H9 (cell line): ENCODE measurements around the gene NDUFA11. TPM values are rescaled to one million over a fixed set of nuclear protein-coding genes. Genes with fewer than 3 reads are reported as not detected.

Experiments
- DNase-seq: peaks from one replicate; pipeline ENCODE4 v3.0.0-alpha.2; 2017
- H2AFZ ChIP-seq: one replicate; pipeline ENCODE4 v1.6.1; 2013; ENCODE audit warnings: mild to moderate bottlenecking, low read length, control low read depth, moderate library complexity
- H2AK5ac ChIP-seq: 2 replicates; pipeline ENCODE4 v1.6.1; 2013; ENCODE audit warnings: low read length, control low read depth, mixed read lengths; ENCODE audit not compliant: insufficient read length
- H2BK120ac ChIP-seq: one replicate; pipeline ENCODE4 v1.6.1; 2013; ENCODE audit warnings: low read depth, mild to moderate bottlenecking, low read length, control low read depth, inconsistent platforms; ENCODE audit not compliant: poor library complexity, severe bottlenecking
- H2BK12ac ChIP-seq: 2 replicates; pipeline ENCODE4 v1.6.1; 2013; ENCODE audit warnings: low read length, control low read depth, mixed read lengths, low read depth; ENCODE audit not compliant: insufficient read length
- H2BK15ac ChIP-seq: 2 replicates; pipeline ENCODE4 v1.6.1; 2013; ENCODE audit warnings: low read depth, low read length, control low read depth
- H2BK20ac ChIP-seq: one replicate; pipeline ENCODE4 v1.6.1; 2013; ENCODE audit warnings: low read depth, mild to moderate bottlenecking, low read length, control low read depth, inconsistent platforms; ENCODE audit not compliant: poor library complexity, severe bottlenecking
- H2BK5ac ChIP-seq: 2 replicates; pipeline ENCODE4 v1.6.1; 2013; ENCODE audit warnings: low read length, control low read depth, mixed read lengths; ENCODE audit not compliant: insufficient read length
- H3K14ac ChIP-seq: 2 replicates; pipeline ENCODE4 v1.6.1; 2013; ENCODE audit warnings: low read length, control low read depth; ENCODE audit not compliant: insufficient read depth
- H3K18ac ChIP-seq: 2 replicates; pipeline ENCODE4 v1.6.1; 2013; ENCODE audit warnings: low read depth, mild to moderate bottlenecking, mixed read lengths, low read length, control low read depth; ENCODE audit not compliant: insufficient read length
- H3K23ac ChIP-seq: 2 replicates; pipeline ENCODE4 v1.6.1; 2013; ENCODE audit warnings: low read length, control low read depth, mixed read lengths, low read depth; ENCODE audit not compliant: insufficient read length
- H3K23me2 ChIP-seq: 2 replicates; pipeline ENCODE4 v1.6.1; 2013; ENCODE audit warnings: low read depth, mild to moderate bottlenecking, mixed read lengths, low read length, control low read depth; ENCODE audit not compliant: insufficient read length, poor library complexity, severe bottlenecking
- H3K27ac ChIP-seq: 2 replicates; pipeline ENCODE4 v1.5.1; 2013; ENCODE audit warnings: low read length, control low read depth, mixed read lengths, low read depth; ENCODE audit not compliant: insufficient read length
- H3K27me3 ChIP-seq: 2 replicates; pipeline ENCODE4 v1.6.1; 2013; ENCODE audit warnings: low read length, control low read depth, inconsistent platforms; ENCODE audit not compliant: insufficient read depth
- H3K4ac ChIP-seq: 2 replicates; pipeline ENCODE4 v1.6.1; 2013; ENCODE audit warnings: low read depth, mild to moderate bottlenecking, control low read depth, inconsistent platforms, low read length, moderate library complexity
- H3K4me1 ChIP-seq: 2 replicates; pipeline ENCODE4 v1.6.1; 2013; ENCODE audit warnings: low read length, control low read depth, inconsistent platforms; ENCODE audit not compliant: insufficient read depth
- H3K4me2 ChIP-seq: 2 replicates; pipeline ENCODE4 v1.6.1; 2013; ENCODE audit warnings: low read length, control low read depth, mixed read lengths; ENCODE audit not compliant: insufficient read length, insufficient read depth
- H3K56ac ChIP-seq: 2 replicates; pipeline ENCODE4 v1.6.1; 2013; ENCODE audit warnings: low read depth, mild to moderate bottlenecking, mixed read lengths, low read length, control low read depth; ENCODE audit not compliant: insufficient read length
- H3K79me1 ChIP-seq: 2 replicates; pipeline ENCODE4 v1.6.1; 2013; ENCODE audit warnings: low read depth, mild to moderate bottlenecking, moderate library complexity, low read length, control low read depth, inconsistent platforms; ENCODE audit not compliant: insufficient read depth, poor library complexity, severe bottlenecking
- H3K79me2 ChIP-seq: 2 replicates; pipeline ENCODE4 v1.6.1; 2013; ENCODE audit warnings: low read length, control low read depth, inconsistent platforms; ENCODE audit not compliant: insufficient read depth
- H3K9ac ChIP-seq: 2 replicates; pipeline ENCODE4 v1.6.1; 2013; ENCODE audit warnings: low read length, control low read depth, mixed read lengths; ENCODE audit not compliant: insufficient read length; ENCODE audit errors: extremely low read depth
- H3K9me3 ChIP-seq: one replicate; pipeline ENCODE4 v1.6.1; 2013; ENCODE audit warnings: low read depth, low read length, inconsistent platforms; ENCODE audit not compliant: control insufficient read depth
- H3T11ph ChIP-seq: one replicate; pipeline ENCODE4 v1.6.1; 2013; ENCODE audit warnings: mild to moderate bottlenecking, low read length, control low read depth, inconsistent platforms
- H4K20me1 ChIP-seq: one replicate; pipeline ENCODE4 v1.6.1; 2013; ENCODE audit not compliant: control insufficient read depth, insufficient read length, insufficient read depth
- H4K5ac ChIP-seq: 2 replicates; pipeline ENCODE4 v1.6.1; 2013; ENCODE audit warnings: low read depth, mild to moderate bottlenecking, mixed read lengths, low read length, control low read depth; ENCODE audit not compliant: insufficient read length
- H4K8ac ChIP-seq: replicated peaks from 2 replicates; pipeline ENCODE4 v1.6.1; 2013; ENCODE audit warnings: low read length, control low read depth, mixed read lengths, low read depth; ENCODE audit not compliant: insufficient read length
- H4K91ac ChIP-seq: 2 replicates; pipeline ENCODE4 v1.6.1; 2013; ENCODE audit warnings: low read depth, mild to moderate bottlenecking, moderate library complexity, mixed read lengths, low read length, control low read depth; ENCODE audit not compliant: insufficient read length
- H3K27ac Mint-ChIP-seq, 3 experiments: 2 replicates in 2 of 3; 3 replicates in 1 of 3; pipeline ENCODE4 v1.8.0; 2020 to 2021; ENCODE audit warnings: mixed read lengths in 3 of 3, mild to moderate bottlenecking in 1 of 3, moderate library complexity in 1 of 3
- H3K27me3 Mint-ChIP-seq: 2 replicates; pipeline ENCODE4 v1.8.0; 2021; ENCODE audit warnings: low read depth, mild to moderate bottlenecking, moderate library complexity, mixed read lengths
- H3K36me3 Mint-ChIP-seq, 3 experiments: 2 replicates in 2 of 3; 3 replicates in 1 of 3; pipeline ENCODE4 v1.8.0; 2020 to 2021; ENCODE audit warnings: low read depth in 3 of 3, mixed read lengths in 3 of 3; ENCODE audit not compliant: insufficient read depth in 1 of 3
- H3K4me1 Mint-ChIP-seq, 2 experiments: 2 replicates each; pipeline ENCODE4 v1.8.0; 2020; ENCODE audit warnings: mixed read lengths in 2 of 2
- H3K4me3 Mint-ChIP-seq, 2 experiments: 2 replicates in 1 of 2; 3 replicates in 1 of 2; pipeline ENCODE4 v1.8.0; 2020 to 2021; ENCODE audit warnings: mild to moderate bottlenecking in 2 of 2, mixed read lengths in 2 of 2, moderate library complexity in 1 of 2
- H3K9me3 Mint-ChIP-seq, 2 experiments: 2 replicates in 1 of 2; 3 replicates in 1 of 2; pipeline ENCODE4 v1.8.0; 2020; ENCODE audit warnings: mild to moderate bottlenecking in 2 of 2, mixed read lengths in 2 of 2, moderate library complexity in 1 of 2
- WGBS: extraction: QIAGEN DNeasy Blood & Tissue Kit; methylation state at CpG from one replicate; pipeline ENCODE4 v1.1.7; 2013; ENCODE audit warnings: missing lambda C conversion rate, low lambda C conversion rate, mixed read lengths; ENCODE audit not compliant: insufficient read length; ENCODE audit errors: extremely low coverage; 5-methylcytosine and 5-hydroxymethylcytosine counted together
- total RNA-seq: library from RNA; stranded (reverse); gene quantifications from 2 replicates; pipeline ENCODE4 v1.2.1, GENCODE V29; 2021
- TF ChIP-seq, protein P1 (sequence below): fragments of 200-600 bp; sonication (generic); conservative IDR thresholded peaks from 3 replicates; pipeline ENCODE4 v1.8.0; 2021; ENCODE audit warnings: antibody characterized with exemption, mild to moderate bottlenecking

The NDUFA11 gene
- total RNA-seq, 1 experiment from 2014 or later = 282 TPM

DNA sequence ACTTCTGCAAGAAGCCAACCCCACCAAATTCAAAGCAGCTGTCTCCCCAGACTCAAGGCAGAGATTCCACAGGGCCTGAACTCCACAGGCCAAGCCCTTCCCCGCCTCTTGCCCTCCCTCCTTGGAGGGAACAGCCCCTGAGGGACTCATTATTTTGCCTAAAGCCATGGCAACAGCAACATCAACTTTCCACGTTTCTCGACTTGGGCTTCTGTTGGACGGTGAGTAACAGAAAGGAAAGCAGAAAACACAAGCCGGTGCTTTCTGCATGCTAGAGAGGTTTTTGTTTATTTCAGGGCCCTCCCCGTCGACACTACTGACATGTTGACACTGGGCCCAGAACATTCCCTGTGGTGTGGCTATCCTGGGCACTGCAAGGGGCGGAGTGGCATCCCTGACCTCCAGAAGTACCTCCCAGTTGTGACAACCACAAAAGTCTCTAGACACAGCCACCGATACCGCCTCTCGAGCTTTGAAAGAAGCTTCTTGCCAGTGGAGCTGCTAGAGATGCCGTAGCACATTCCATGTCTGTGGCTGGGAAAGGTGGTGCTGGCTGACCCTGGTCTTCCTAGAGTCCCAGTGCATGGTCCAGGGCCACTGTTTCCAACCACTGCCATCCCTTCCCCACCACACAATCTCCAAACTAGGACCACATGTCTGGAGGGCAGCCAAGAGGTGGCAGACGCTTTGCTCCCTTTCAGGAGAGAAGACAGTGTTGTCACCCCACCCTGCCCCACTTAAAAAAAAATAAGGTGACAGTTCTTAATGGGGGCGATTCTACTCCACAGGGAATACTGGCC, 23.3 kb upstream of the NDUFA11 start:
- no peak overlapping the region for H3K4me2 ChIP-seq
- H3T11ph ChIP-seq = no peak overlapping the region
- no peaks in the 10 kb centered on the region for H3K27me3 ChIP-seq
- no peaks in the 10 kb centered on the region for H4K20me1 ChIP-seq
- H3K23me2 ChIP-seq = no peaks in the 10 kb centered on the region
- Mint-ChIP-seq H3K36me3 (peaks cover 39 to 90% (median 88%) of the 10 kb centered on the region in 3 experiments), H3K27ac (no peak overlapping the region; a peak in 1 of 7 replicates), H3K9me3 (no peaks in the 10 kb centered on the region), H3K27me3 (no peaks in the 10 kb centered on the region), H3K4me3 (no peak overlapping the region), H3K4me1 (no peaks in the 10 kb centered on the region)
- TF ChIP-seq, protein P1, sequence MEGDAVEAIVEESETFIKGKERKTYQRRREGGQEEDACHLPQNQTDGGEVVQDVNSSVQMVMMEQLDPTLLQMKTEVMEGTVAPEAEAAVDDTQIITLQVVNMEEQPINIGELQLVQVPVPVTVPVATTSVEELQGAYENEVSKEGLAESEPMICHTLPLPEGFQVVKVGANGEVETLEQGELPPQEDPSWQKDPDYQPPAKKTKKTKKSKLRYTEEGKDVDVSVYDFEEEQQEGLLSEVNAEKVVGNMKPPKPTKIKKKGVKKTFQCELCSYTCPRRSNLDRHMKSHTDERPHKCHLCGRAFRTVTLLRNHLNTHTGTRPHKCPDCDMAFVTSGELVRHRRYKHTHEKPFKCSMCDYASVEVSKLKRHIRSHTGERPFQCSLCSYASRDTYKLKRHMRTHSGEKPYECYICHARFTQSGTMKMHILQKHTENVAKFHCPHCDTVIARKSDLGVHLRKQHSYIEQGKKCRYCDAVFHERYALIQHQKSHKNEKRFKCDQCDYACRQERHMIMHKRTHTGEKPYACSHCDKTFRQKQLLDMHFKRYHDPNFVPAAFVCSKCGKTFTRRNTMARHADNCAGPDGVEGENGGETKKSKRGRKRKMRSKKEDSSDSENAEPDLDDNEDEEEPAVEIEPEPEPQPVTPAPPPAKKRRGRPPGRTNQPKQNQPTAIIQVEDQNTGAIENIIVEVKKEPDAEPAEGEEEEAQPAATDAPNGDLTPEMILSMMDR = no peak
- H2BK5ac ChIP-seq = no peak overlapping the region
- H3K56ac ChIP-seq = no peak overlapping the region
- H3K4me1 ChIP-seq = no peaks in the 10 kb centered on the region
- H3K79me2 ChIP-seq = no peaks in the 10 kb centered on the region
- WGBS = no CpG with 5 or more reads among the region's 14 CpGs
- H2BK12ac ChIP-seq = no peak overlapping the region
- no peak overlapping the region for H2BK15ac ChIP-seq
- no peaks in the 10 kb centered on the region for H3K9me3 ChIP-seq
- no peak overlapping the region for H3K14ac ChIP-seq
- H2BK20ac ChIP-seq = no peak overlapping the region
- DNase-seq = no peak
- no peak overlapping the region for H2AFZ ChIP-seq
- H3K23ac ChIP-seq = no peak overlapping the region
- H3K18ac ChIP-seq = no peak overlapping the region
- no peak overlapping the region for H4K91ac ChIP-seq
- no peak overlapping the region for H3K4ac ChIP-seq
- H4K5ac ChIP-seq = no peak overlapping the region
- no peak overlapping the region for H3K27ac ChIP-seq
- no peaks in the 10 kb centered on the region for H3K79me1 ChIP-seq
- H3K9ac ChIP-seq = no peak overlapping the region
- no peak overlapping the region for H2BK120ac ChIP-seq
- no peak overlapping the region for H2AK5ac ChIP-seq
- H4K8ac ChIP-seq = no peak overlapping the region
